Activated CD4-positive, alpha-beta T cell treated with anti-CD3 and anti-CD28 coated beads for 36 hours (primary cell): Measurements from ENCODE around the gene ATL3. TPM values are rescaled to one million over a fixed set of nuclear protein-coding genes. Genes with fewer than 3 reads are reported as not detected.
"Not testable (repeated sequence)": the region's sequence is repeated elsewhere in the genome, so short reads cannot be mapped to it uniquely, and the experiment has no call there.

Source experiments
- ATAC-seq: fragments of 200-7000 bp; cut with Tn5 transposase; one replicate; pipeline ENCODE4 v1.10.0; 2021; ENCODE audit warnings: mild to moderate bottlenecking, moderate library complexity
- CTCF ChIA-PET: fragments of 350-600 bp; sonication (Branson Sonifier 250); formaldehyde crosslinking; loops from one replicate; lab custom pipeline; 2021; ENCODE audit warnings: antibody characterized with exemption; lab: Charles Lee
- POLR2A ChIA-PET: fragments of 350-600 bp; sonication (Branson Sonifier 250); formaldehyde crosslinking; loops from one replicate; lab custom pipeline; 2021; ENCODE audit warnings: antibody characterized with exemption, inconsistent platforms; lab: Charles Lee
- DNase-seq: peaks from one replicate; pipeline ENCODE4 v3.0.0-alpha.2; 2020
- H3K27ac Mint-ChIP-seq: one replicate; pipeline ENCODE4 v1.8.0; 2021; ENCODE audit warnings: mixed read lengths
- H3K27me3 Mint-ChIP-seq: one replicate; pipeline ENCODE4 v1.8.0; 2021; ENCODE audit warnings: mixed read lengths
- H3K36me3 Mint-ChIP-seq: one replicate; pipeline ENCODE4 v1.8.0; 2021; ENCODE audit warnings: low read depth, mixed read lengths
- H3K4me1 Mint-ChIP-seq: one replicate; pipeline ENCODE4 v1.8.0; 2021; ENCODE audit warnings: mixed read lengths
- H3K4me3 Mint-ChIP-seq: one replicate; pipeline ENCODE4 v1.8.0; 2021; ENCODE audit warnings: mild to moderate bottlenecking, moderate library complexity, mixed read lengths
- H3K9me3 Mint-ChIP-seq: one replicate; pipeline ENCODE4 v1.8.0; 2021; ENCODE audit warnings: low read depth, mixed read lengths
- intact Hi-C, 2 experiments: fragments of 100-400 bp; cut with DNase I in 1 of 2; cut with micrococcal nuclease in 1 of 2; formaldehyde crosslinking; loops; one replicate each; pipeline versions ENCODE4 v1.14.2 to v1.15.1; 2022 to 2024; cut with DNase I, micrococcal nuclease
- total RNA-seq, 2 experiments: library from RNA; stranded (reverse); gene quantifications; one replicate each; pipeline ENCODE4 v1.2.3, GENCODE V29; 2021

Gene ATL3
- total RNA-seq, 2 experiments from 2014 or later, result 18.9 to 25.7 TPM

- peaks cover 4% of the 10 kb centered on the region for H3K36me3 Mint-ChIP-seq
- CTCF ChIA-PET, result no interaction called here
- no peak overlapping the region for H3K4me3 Mint-ChIP-seq
- intact Hi-C loops, result no loop called here
- H3K9me3 Mint-ChIP-seq, result peaks cover 9% of the 10 kb centered on the region
- no peaks in the 10 kb centered on the region for H3K27me3 Mint-ChIP-seq
- H3K27ac Mint-ChIP-seq, result no peak overlapping the region
- H3K4me1 Mint-ChIP-seq, result peaks cover 9% of the 10 kb centered on the region
- ATAC-seq (no peak), DNase-seq (no peak)
- POLR2A ChIA-PET, result no interaction called here
These were observed 84.6 kb downstream of the ATL3 start for GRCh38 chr11:63586451-63587166.

- no peak for ATAC-seq
- intact Hi-C loops, result no loop called here
- POLR2A ChIA-PET, result interaction anchor here (1.1 kb wide), 1 partner anchor 16 kb away, joined by 3 read pairs; no protein-coding TSS in a partner anchor
These were observed 87.9 kb downstream of the ATL3 start for GRCh38 chr11:63583357-63583677.

GRCh38 chr11:63581224-63581623 is 90.0 kb downstream of the ATL3 start:
- POLR2A ChIA-PET, H3K27ac Mint-ChIP-seq, H3K27me3 Mint-ChIP-seq, DNase-seq, intact Hi-C loops, H3K4me1 Mint-ChIP-seq, ATAC-seq, H3K36me3 Mint-ChIP-seq, H3K4me3 Mint-ChIP-seq: not testable (repeated sequence)
- CTCF ChIA-PET, result interaction anchor here (0.7 kb wide), 1 partner anchor 419 kb away, joined by 3 read pairs; no protein-coding TSS in a partner anchor
- H3K9me3 Mint-ChIP-seq, result peaks cover 23% of the 10 kb centered on the region

More at GRCh38 chr11:63583357-63583677, 87.9 kb downstream of the ATL3 start:
- no peak overlapping the region for H3K27ac Mint-ChIP-seq
- CTCF ChIA-PET, result no interaction called here
- DNase-seq, result no peak
- peaks cover 7% of the 10 kb centered on the region for H3K36me3 Mint-ChIP-seq
- no peak overlapping the region for H3K4me3 Mint-ChIP-seq
- no peaks in the 10 kb centered on the region for H3K27me3 Mint-ChIP-seq
- H3K9me3 Mint-ChIP-seq, result peaks cover 23% of the 10 kb centered on the region
- peaks cover 9% of the 10 kb centered on the region for H3K4me1 Mint-ChIP-seq

GRCh38 chr11:63578882-63579281 is 92.3 kb downstream of the ATL3 start:
- intact Hi-C loops, CTCF ChIA-PET, ATAC-seq: not testable (repeated sequence)

GRCh38 chr11:63574856-63575602 is 96.1 kb downstream of the ATL3 start:
- no peak for DNase-seq
- CTCF ChIA-PET, result interaction anchor here (0.6 to 1.3 kb wide), 4 partner anchors 59 to 106 kb away, joined by 3 read pairs; no protein-coding TSS in a partner anchor
- Mint-ChIP-seq H3K27ac (peak overlapping the region; percentile 79), H3K36me3 (peaks cover 1% of the 10 kb centered on the region), H3K27me3 (no peaks in the 10 kb centered on the region), H3K4me3 (peak overlapping the region; percentile 56), H3K9me3 (peaks cover 5% of the 10 kb centered on the region), H3K4me1 (peaks cover 16% of the 10 kb centered on the region)
- POLR2A ChIA-PET, result no interaction called here
- intact Hi-C loops, result loop anchor here in 1 of 2 experiments (5.0 kb wide), 1 partner anchor 52 kb away; no protein-coding TSS in a partner anchor
- ATAC-seq, result peak; percentile 37

More at GRCh38 chr11:63578882-63579281, 92.3 kb downstream of the ATL3 start:
- H3K36me3 Mint-ChIP-seq, H3K4me3 Mint-ChIP-seq, POLR2A ChIA-PET, H3K27ac Mint-ChIP-seq, DNase-seq, H3K27me3 Mint-ChIP-seq: not testable (repeated sequence)
- H3K4me1 Mint-ChIP-seq, result peaks cover 23% of the 10 kb centered on the region
- H3K9me3 Mint-ChIP-seq, result peaks cover 23% of the 10 kb centered on the region

Other genes starting within 250 kb of the ATL3 start
- under 1 TPM in 1 of 2 experiments, not detected in 1; 0.07 TPM for gene PLAAT5, start 180.2 kb downstream of the ATL3 start, total RNA-seq
- not detected for gene LGALS12, start 165.3 kb downstream of the ATL3 start, total RNA-seq
- gene PLAAT4, start 134.6 kb downstream of the ATL3 start, total RNA-seq, result 10 to 100 TPM; 16.8 to 18.7 TPM
- not detected for gene PLAAT2, start 108.0 kb downstream of the ATL3 start, total RNA-seq
- 1 to 10 TPM; 1.8 to 3.1 TPM for gene PLAAT3, start 56.9 kb downstream of the ATL3 start, total RNA-seq
- gene RTN3, start 10.1 kb upstream of the ATL3 start, total RNA-seq, result 10 to 100 TPM; 42.2 to 43.0 TPM
- gene ZFTA, start 97.4 kb upstream of the ATL3 start, total RNA-seq, result 1 to 10 TPM; 1.5 to 1.7 TPM
- gene SPINDOC, start 142.1 kb upstream of the ATL3 start, total RNA-seq, result 10 to 100 TPM; 25.7 to 26.2 TPM
- gene MARK2, start 167.7 kb upstream of the ATL3 start, total RNA-seq, result 10 to 100 TPM; 24.3 to 24.9 TPM
- gene RCOR2, start 245.8 kb upstream of the ATL3 start, total RNA-seq, result under 1 TPM; 0.37 TPM